K562 (cell line): ENCODE data around the gene RSPO1. TPM values are rescaled to one million over a fixed set of nuclear protein-coding genes. Genes with fewer than 3 reads are reported as not detected.

Experiments
- ATAC-seq: fragments of 200-7000 bp; cut with Tn5 transposase; 3 replicates; pipeline ENCODE4 v1.9.1; 2020; ENCODE audit warnings: moderate library complexity
- BruUV-seq: library from RNA; stranded (reverse); fragments of 400-500 nt; replicated peaks from 2 replicates; lab custom pipeline; 2021; lab: Mats Ljungman, UMichigan
- CTCF ChIA-PET: fragments of 300-600 bp; formaldehyde crosslinking; extraction: SDS; loops from one replicate; lab custom pipeline; 2021; ENCODE audit warnings: low intra/inter-chr PET ratio; lab: Yijun Ruan, JAX
- POLR2A ChIA-PET: fragments of 300-600, 350-650 bp; sonication (Branson Sonifier 250); formaldehyde crosslinking; extraction: SDS; loops from one replicate; lab custom pipeline; 2021; ENCODE audit warnings: antibody characterized with exemption, inconsistent platforms; lab: Yijun Ruan, JAX
- DNase-seq, 4 experiments: peaks; one replicate each; pipeline versions ENCODE4 v3.0.0 to v3.0.0-alpha.2; 2011 to 2018; ENCODE audit warnings: low spot score in 3 of 4, mixed read lengths in 3 of 4; ENCODE audit errors: extremely low read depth in 1 of 4
- FAIRE-seq: peaks from 2 replicates; lab custom pipeline; 2011; peaks lifted over from hg19 to GRCh38; lab: Jason Lieb, UNC
- H2AFZ ChIP-seq: 2 replicates; pipeline ENCODE4 v1.6.0; 2011; ENCODE audit warnings: low read depth, low read length, control low read depth, inconsistent platforms
- H3K27ac ChIP-seq: fragments of 200-600 bp; 3 replicates; pipeline ENCODE4 v1.8.0; 2011; ENCODE audit warnings: low read depth, mild to moderate bottlenecking, control low read depth, inconsistent platforms, low read length, moderate library complexity, mixed read lengths; ENCODE audit errors: extremely low read depth
- H3K27me3 ChIP-seq, 2 experiments: fragments of 300-600 bp in 1 of 2; 2 replicates in 1 of 2; 3 replicates in 1 of 2; pipeline versions ENCODE4 v1.6.0 to v1.8.0; 2011; ENCODE audit warnings: inconsistent platforms in 2 of 2, low read length in 2 of 2, mild to moderate bottlenecking in 1 of 2, mixed read lengths in 1 of 2, moderate library complexity in 1 of 2; ENCODE audit not compliant: control insufficient read depth in 2 of 2, insufficient read depth in 2 of 2
- H3K36me3 ChIP-seq: fragments of 300-600 bp; 3 replicates; pipeline ENCODE4 v1.8.0; 2011; ENCODE audit warnings: mild to moderate bottlenecking, low read length, inconsistent platforms; ENCODE audit not compliant: control insufficient read depth, insufficient read depth
- H3K4me1 ChIP-seq, 2 experiments: fragments of 200-600 bp in 1 of 2; replicated peaks in 1 of 2; 2 replicates in 1 of 2; 3 replicates in 1 of 2; pipeline versions ENCODE4 v1.5.1 to v1.8.0; 2011; ENCODE audit warnings: inconsistent platforms in 2 of 2, low read length in 2 of 2, mild to moderate bottlenecking in 1 of 2, mixed read lengths in 1 of 2, moderate library complexity in 1 of 2; ENCODE audit not compliant: control insufficient read depth in 2 of 2, insufficient read depth in 2 of 2
- H3K4me2 ChIP-seq: 2 replicates; pipeline ENCODE4 v1.6.1; 2011; ENCODE audit warnings: low read length, control low read depth, inconsistent platforms, mixed read lengths; ENCODE audit not compliant: insufficient read depth
- H3K4me3 ChIP-seq: fragments of 200-600 bp; sonication (generic), shearing (Covaris generic); 2 replicates; pipeline ENCODE4 v1.5.1; 2016; ENCODE audit warnings: control low read depth, inconsistent platforms
- H3K79me2 ChIP-seq: fragments of 200-600 bp; 3 replicates; pipeline ENCODE4 v1.8.0; 2011; ENCODE audit warnings: low read length, inconsistent platforms; ENCODE audit not compliant: control insufficient read depth, insufficient read depth
- H3K9ac ChIP-seq, 2 experiments: 2 replicates each; pipeline versions ENCODE4 v1.6.0 to v1.6.1; 2011; ENCODE audit warnings: low read depth in 2 of 2, low read length in 2 of 2, control low read depth in 1 of 2, inconsistent platforms in 1 of 2, mild to moderate bottlenecking in 1 of 2, mixed read lengths in 1 of 2; ENCODE audit not compliant: insufficient read depth in 1 of 2
- H3K9me1 ChIP-seq: one replicate; pipeline ENCODE4 v1.6.0; 2011; ENCODE audit warnings: inconsistent platforms, mild to moderate bottlenecking, low read length, moderate library complexity; ENCODE audit not compliant: control insufficient read depth, insufficient read depth
- H3K9me3 ChIP-seq: replicated peaks from 2 replicates; pipeline ENCODE4 v1.5.1; 2011; ENCODE audit warnings: low read depth, low read length, inconsistent platforms; ENCODE audit not compliant: control insufficient read depth, insufficient read depth
- H4K20me1 ChIP-seq: replicated peaks from 2 replicates; pipeline ENCODE4 v1.6.1; 2011; ENCODE audit warnings: low read length, inconsistent platforms, mixed read lengths; ENCODE audit not compliant: control insufficient read depth, insufficient read depth
- ARNT ChIP-seq, 2 experiments: fragments of 450-650 bp; IDR thresholded peaks; 2 replicates each; pipeline ENCODE4 v1.6.1; 2016; ENCODE audit warnings: mild to moderate bottlenecking in 1 of 2
- CHCHD3 ChIP-seq: fragments of 250-450 bp; sonication (Bioruptor Pico); IDR thresholded peaks from 2 replicates; pipeline ENCODE4 v2.1.2; 2022; ENCODE audit warnings: mild to moderate bottlenecking
- CREB1 ChIP-seq, 2 experiments: sonication (generic) in 1 of 2; formaldehyde crosslinking in 1 of 2; IDR thresholded peaks; 2 replicates each; pipeline versions ENCODE4 v1.6.1 to v1.8.0; 2012 to 2022; ENCODE audit warnings: inconsistent platforms in 1 of 2, mild to moderate bottlenecking in 1 of 2, missing genetic modification reagents in 1 of 2, moderate library complexity in 1 of 2
- EZH2 ChIP-seq: IDR thresholded peaks from 2 replicates; pipeline ENCODE4 v1.6.1; 2012; ENCODE audit warnings: low read depth, mild to moderate bottlenecking, inconsistent platforms, low read length, borderline replicate concordance
- FOXA3 ChIP-seq, 2 experiments: fragments of 450-650 bp in 1 of 2; sonication (generic) in 1 of 2; formaldehyde crosslinking; IDR thresholded peaks in 1 of 2; conservative IDR thresholded peaks in 1 of 2; 2 replicates each; pipeline versions ENCODE4 v1.4.0 to v1.8.0; 2020 to 2022; ENCODE audit warnings: mild to moderate bottlenecking in 2 of 2, missing genetic modification reagents in 1 of 2
- NFRKB ChIP-seq: fragments of 450-650 bp; IDR thresholded peaks from 2 replicates; pipeline ENCODE4 v1.6.1; 2016; ENCODE audit warnings: low read depth
- NFXL1 ChIP-seq: fragments of 450-650 bp; formaldehyde crosslinking; IDR thresholded peaks from 2 replicates; pipeline ENCODE4 v1.4.0; 2021; ENCODE audit warnings: mild to moderate bottlenecking
- NR3C1 ChIP-seq: sonication (generic); formaldehyde crosslinking; IDR thresholded peaks from 2 replicates; pipeline ENCODE4 v1.8.1; 2022; ENCODE audit warnings: missing genetic modification reagents
- SAFB2 ChIP-seq: fragments of 200-400 bp; formaldehyde crosslinking; IDR thresholded peaks from 2 replicates; pipeline ENCODE4 v1.6.1; 2018; ENCODE audit warnings: borderline replicate concordance, low read length, low read depth, moderate library complexity; ENCODE audit not compliant: severe bottlenecking
- TCF7L2 ChIP-seq: fragments of 150-350 bp; IDR thresholded peaks from 2 replicates; pipeline ENCODE4 v1.6.1; 2016; ENCODE audit warnings: low read depth, mild to moderate bottlenecking, low read length, moderate library complexity
- TRIM25 ChIP-seq: fragments of 450-650 bp; IDR thresholded peaks from 2 replicates; pipeline ENCODE4 v1.7.0; 2016; ENCODE audit warnings: borderline replicate concordance
- ZNF12 ChIP-seq: sonication (generic); formaldehyde crosslinking; IDR thresholded peaks from 2 replicates; pipeline ENCODE4 v1.4.0; 2020; ENCODE audit warnings: mild to moderate bottlenecking, missing genetic modification reagents
- ZNF140 ChIP-seq: fragments of 250-450 bp; sonication (Bioruptor Pico); IDR thresholded peaks from 2 replicates; pipeline ENCODE4 v1.8.0; 2021; ENCODE audit warnings: moderate library complexity, mild to moderate bottlenecking, inconsistent platforms
- WGBS: fragments of 100-300 bp; shearing (Covaris generic); methylation state at CpG from one replicate; pipeline ENCODE4 v1.1.6; 2016; ENCODE audit warnings: low coverage, mixed read lengths; ENCODE audit not compliant: insufficient coverage; ENCODE audit errors: missing lambda C conversion rate; 5-methylcytosine and 5-hydroxymethylcytosine counted together
- in situ Hi-C: fragments of 300-500 bp; cut with MboI; formaldehyde crosslinking; loops from 4 replicates; pipeline ENCODE4 v1.15.0; 2018; ENCODE audit warnings: inconsistent platforms, mixed read lengths
- intact Hi-C: fragments of 100-400 bp; cut with micrococcal nuclease; formaldehyde crosslinking; loops from 2 replicates; pipeline ENCODE4 v1.14.2; 2022
- polyA plus RNA-seq, 8 experiments: library from polyadenylated mRNA; depleted of rRNA in 4 of 8; stranded (reverse) in 5 of 8; unstranded in 3 of 8; fragments of >200 nt; fragmentation: Nextera tagmentation in 2 of 8; fragmentation: Illumina TruSeq in 1 of 8; extraction: Ambion mirVana in 2 of 8; extraction: Trizol in 1 of 8; gene quantifications; 2 replicates each; pipeline versions ENCODE4 v1.2.1 to v1.2.3, GENCODE V29; 2011 to 2014; ENCODE audit warnings: inconsistent platforms in 1 of 8, missing spikeins in 1 of 8
- total RNA-seq, 7 experiments: library from RNA; depleted of rRNA in 6 of 7; stranded (reverse); fragments of >200 nt in 6 of 7; fragmentation: Illumina TruSeq in 2 of 7; extraction: Trizol in 2 of 7; gene quantifications; 2 replicates each; pipeline versions ENCODE4 v1.2.1 to v1.2.3, GENCODE V29; 2011 to 2021; ENCODE audit warnings: low replicate concordance in 1 of 7
- TF ChIP-seq, protein P1 (sequence below): sonication (generic); formaldehyde crosslinking; IDR thresholded peaks from 2 replicates; pipeline ENCODE4 v1.5.0; 2020; ENCODE audit warnings: missing genetic modification reagents

The RSPO1 gene
- total and polyA plus RNA-seq, 9 of the 15 experiments (the other 6 are each of a cell fraction or from before 2014, with no cell fraction given), result not detected

DNA sequence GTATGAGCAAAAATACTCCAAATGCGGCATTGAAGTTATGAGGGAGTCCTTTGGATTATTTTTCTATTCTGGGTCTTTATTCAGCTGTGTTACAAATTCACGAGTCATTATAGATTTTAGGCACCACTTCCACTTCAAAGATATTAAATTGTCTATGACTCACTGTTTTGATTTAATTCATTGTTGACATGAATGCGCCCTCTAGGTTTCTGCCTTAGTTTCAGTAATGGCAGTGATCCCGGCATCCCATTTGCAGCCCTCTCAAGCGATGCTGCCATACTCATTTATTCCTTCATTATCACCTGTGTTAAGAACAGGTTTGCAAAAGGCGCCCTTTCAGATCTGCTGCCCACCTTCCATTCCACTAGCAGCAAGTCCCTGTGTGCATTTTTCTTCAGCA lies 14.0 kb downstream of the RSPO1 start:
- ChIA-PET CTCF (interaction anchor here (0.7 kb wide), 1 partner anchor 187 kb away, joined by 4 read pairs; no protein-coding TSS in a partner anchor), POLR2A (no interaction called here)
- FAIRE-seq (no peak), DNase-seq (no peak), ATAC-seq (no peak)
- intact Hi-C loops (no loop called here), in situ Hi-C loops (no loop called here)
- WGBS, result 0% methylated on average over 6 of the region's 6 CpGs
- Histone ChIP-seq H3K36me3 (no peaks in the 10 kb centered on the region), H3K9me3 (no peaks in the 10 kb centered on the region), H3K9me1 (no peaks in the 10 kb centered on the region), H3K4me2 (no peak overlapping the region), H3K79me2 (no peaks in the 10 kb centered on the region), H3K27me3 (peaks cover 64 to 67% of the 10 kb centered on the region in 2 experiments), H3K4me1 (no peaks in the 10 kb centered on the region), H4K20me1 (peaks cover 8% of the 10 kb centered on the region; the same call in 1 of the 2 replicates), H2AFZ (no peak overlapping the region), H3K9ac (no peak overlapping the region), H3K27ac (no peak overlapping the region), H3K4me3 (no peak overlapping the region)
- TF ChIP-seq EZH2, result 0 out of 2 replicates have a peak, but pooled peaks have one; percentile 23
- no peak for TF ChIP-seq ZNF12 (CRISPR knock-in tag)
- BruUV-seq, result no TSS peak

GRCh38 chr1:37616330-37616729 lies 18.4 kb downstream of the RSPO1 start:
- FAIRE-seq, result no peak
- peaks cover 74 to 76% of the 10 kb centered on the region in 2 experiments for H3K27me3 ChIP-seq
- POLR2A ChIA-PET, result interaction anchor here (0.6 to 0.7 kb wide), 2 partner anchors 13 to 14 kb away, joined by 3 read pairs; no protein-coding TSS in a partner anchor
- TF ChIP-seq ARNT (IDR thresholded peaks at IDR 0.05), result no peak
- no peak for TF ChIP-seq TRIM25
- no peak for TF ChIP-seq TCF7L2
- no peak for TF ChIP-seq NFRKB
- TF ChIP-seq CHCHD3 (CRISPR knock-in tag), result no peak
- TF ChIP-seq SAFB2, result no peak
- no peak for TF ChIP-seq FOXA3 (CRISPR knock-in tag; conservative IDR thresholded peaks at IDR 0.05 in 1 of 2, IDR thresholded peaks at IDR 0.05 in 1 of 2)
- no peak for TF ChIP-seq CREB1 (IDR thresholded peaks at IDR 0.05)
- no peak for TF ChIP-seq CREB1 (CRISPR knock-in tag; IDR thresholded peaks at IDR 0.05)
- TF ChIP-seq, protein P1, sequence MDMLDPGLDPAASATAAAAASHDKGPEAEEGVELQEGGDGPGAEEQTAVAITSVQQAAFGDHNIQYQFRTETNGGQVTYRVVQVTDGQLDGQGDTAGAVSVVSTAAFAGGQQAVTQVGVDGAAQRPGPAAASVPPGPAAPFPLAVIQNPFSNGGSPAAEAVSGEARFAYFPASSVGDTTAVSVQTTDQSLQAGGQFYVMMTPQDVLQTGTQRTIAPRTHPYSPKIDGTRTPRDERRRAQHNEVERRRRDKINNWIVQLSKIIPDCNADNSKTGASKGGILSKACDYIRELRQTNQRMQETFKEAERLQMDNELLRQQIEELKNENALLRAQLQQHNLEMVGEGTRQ (CRISPR knock-in tag), result no peak
- TF ChIP-seq NR3C1 (CRISPR knock-in tag), result no peak
- no peak for TF ChIP-seq NFXL1 (CRISPR knock-in tag)
- no peak for TF ChIP-seq ZNF140 (CRISPR knock-in tag)

More at GRCh38 chr1:37616330-37616729, 18.4 kb downstream of the RSPO1 start:
- Histone ChIP-seq H3K79me2 (no peaks in the 10 kb centered on the region), H3K9me3 (no peaks in the 10 kb centered on the region), H3K36me3 (no peaks in the 10 kb centered on the region), H3K4me3 (no peak overlapping the region), H3K4me1 (no peaks in the 10 kb centered on the region), H2AFZ (no peak overlapping the region), H3K9me1 (no peaks in the 10 kb centered on the region), H3K27ac (no peak overlapping the region), H3K4me2 (no peak overlapping the region), H4K20me1 (peaks cover 5% of the 10 kb centered on the region), H3K9ac (0 out of 4 replicates have a peak overlapping the region, but pooled peaks of 1 of the 2 experiments have one; percentile 17)
- 1% methylated on average over 14 of the region's 14 CpGs for WGBS
- BruUV-seq, result no TSS peak
- DNase-seq (no peak), ATAC-seq (no peak)
- CTCF ChIA-PET, result no interaction called here
- intact Hi-C loops, result no loop called here
- in situ Hi-C loops, result no loop called here
